ENCODE results near the gene SIKE1. TPM values are rescaled to one million over a fixed set of nuclear protein-coding genes. Genes with fewer than 3 reads are reported as not detected.
"Not testable (repeated sequence)": the region's sequence is repeated elsewhere in the genome, so short reads cannot be mapped to it uniquely, and the experiment has no call there.

Gene SIKE1
- total RNA-seq, 1 donor from 2014 or later, result 40.6 TPM

GRCh38 chr1:114755006-114755931 lies 25.2 kb downstream of the SIKE1 start:
- no peak for DNase-seq (ENCODE audit: low spot score)

GRCh38 chr1:114753702-114754101 lies 26.8 kb downstream of the SIKE1 start:
- DNase-seq (ENCODE audit: low spot score), result not testable (repeated sequence)

- no peak for DNase-seq (ENCODE audit: low spot score)
Observed at GRCh38 chr1:114753143-114753542, 27.3 kb downstream of the SIKE1 start.

- DNase-seq (ENCODE audit: low spot score), result no peak
Observed at GRCh38 chr1:114750780-114751179, 29.7 kb downstream of the SIKE1 start.

- no peak for DNase-seq (ENCODE audit: low spot score)
Observed at GRCh38 chr1:114749835-114750234, 30.6 kb downstream of the SIKE1 start.

DNA sequence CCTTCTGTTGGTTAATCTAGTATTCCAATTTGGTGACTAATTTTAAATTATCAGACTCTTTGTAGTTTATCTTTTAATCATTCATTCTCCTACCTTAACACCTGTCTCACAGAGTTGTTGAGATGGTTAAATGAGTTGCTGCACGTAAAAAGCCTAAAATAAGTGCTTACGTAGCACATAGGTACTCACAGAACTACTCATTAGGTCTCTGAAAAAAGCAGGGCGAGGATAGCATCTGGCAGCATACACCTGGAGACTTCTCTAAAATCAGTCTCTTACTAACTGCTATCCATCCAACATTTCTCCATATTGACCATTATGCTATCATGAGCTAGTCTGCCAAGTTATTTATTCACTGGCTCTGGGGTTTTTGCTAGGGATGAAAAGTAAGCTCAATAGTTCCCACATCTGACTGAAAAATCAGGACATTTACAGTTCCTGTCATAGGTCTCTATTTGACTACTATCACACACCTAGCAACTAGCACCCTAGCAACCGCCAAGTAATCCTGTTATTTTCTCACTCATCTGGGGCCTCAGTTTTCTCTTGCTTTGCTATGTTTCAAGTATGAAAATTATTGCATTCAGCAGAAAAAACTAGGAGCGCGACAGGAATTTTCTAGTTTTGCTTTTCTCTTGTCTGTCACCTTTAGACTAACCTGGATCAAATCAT lies 33.9 kb downstream of the SIKE1 start:
- no peak for DNase-seq (ENCODE audit: low spot score)

GRCh38 chr1:114745291-114745690 lies 35.2 kb downstream of the SIKE1 start:
- no peak for DNase-seq (ENCODE audit: low spot score)

DNA sequence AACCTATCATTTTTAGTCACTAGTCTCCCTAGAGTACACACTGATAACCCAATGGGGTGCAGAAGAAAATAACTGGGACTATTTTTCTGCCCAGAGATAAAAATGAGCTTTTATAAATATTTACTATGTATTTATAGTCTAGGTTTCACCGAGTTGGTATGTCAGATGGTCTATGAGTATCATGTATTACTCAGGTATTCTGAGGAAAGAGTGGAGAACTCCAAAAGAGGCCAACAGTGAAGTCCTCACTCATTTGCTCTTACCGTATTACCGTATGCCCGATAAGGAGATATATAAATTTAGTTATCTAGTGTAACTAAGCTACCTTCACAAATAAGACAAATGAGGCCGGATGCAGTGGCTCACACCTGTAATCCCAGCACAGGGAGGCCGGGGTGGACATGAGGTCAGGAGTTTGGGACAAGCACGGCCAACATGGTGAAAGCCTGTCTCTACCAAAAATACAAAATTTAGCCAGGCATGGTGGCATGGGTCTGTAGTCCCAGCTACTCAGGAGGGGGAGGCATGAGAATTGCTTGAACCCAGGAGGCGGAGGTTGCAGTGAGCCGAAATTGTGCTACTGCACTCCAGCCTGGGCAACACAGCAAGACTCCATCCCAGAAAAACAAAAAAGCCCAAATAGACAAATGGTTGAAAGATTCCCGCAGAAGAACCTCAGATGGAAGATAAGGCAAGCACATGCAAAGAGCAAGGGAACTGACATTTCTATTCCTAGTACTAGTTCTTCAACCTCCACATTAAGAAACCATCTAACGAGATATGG lies 38.3 kb downstream of the SIKE1 start:
- no peak for DNase-seq (ENCODE audit: low spot score)

- no peak for DNase-seq (ENCODE audit: low spot score)
Observed at GRCh38 chr1:114740331-114740730, 40.2 kb downstream of the SIKE1 start.

DNA sequence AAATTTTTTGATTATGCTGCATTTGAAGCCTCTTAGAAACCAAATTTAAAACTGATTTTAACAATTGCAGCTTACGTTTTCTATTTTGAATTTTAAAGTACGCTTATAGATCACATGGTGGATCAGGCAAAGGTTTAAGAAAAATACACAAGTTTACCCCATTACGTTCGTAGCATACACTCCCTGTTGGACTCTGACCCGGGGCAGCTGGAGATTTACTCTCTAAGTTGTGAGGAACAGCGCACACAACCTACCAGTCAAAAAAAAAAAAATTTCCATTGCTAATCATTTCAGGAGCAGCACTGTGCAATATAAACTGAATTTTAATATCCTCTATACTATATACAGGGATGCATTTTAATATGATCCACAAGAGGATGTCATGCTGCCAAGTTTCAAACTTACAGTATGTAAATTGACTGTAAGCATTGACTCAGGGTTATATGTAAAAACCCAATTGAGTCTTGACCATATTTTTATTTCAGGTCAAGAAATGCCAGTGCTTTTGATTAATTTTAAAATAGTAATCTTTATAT lies 43.1 kb downstream of the SIKE1 start:
- no peak for DNase-seq (ENCODE audit: low spot score)

DNA sequence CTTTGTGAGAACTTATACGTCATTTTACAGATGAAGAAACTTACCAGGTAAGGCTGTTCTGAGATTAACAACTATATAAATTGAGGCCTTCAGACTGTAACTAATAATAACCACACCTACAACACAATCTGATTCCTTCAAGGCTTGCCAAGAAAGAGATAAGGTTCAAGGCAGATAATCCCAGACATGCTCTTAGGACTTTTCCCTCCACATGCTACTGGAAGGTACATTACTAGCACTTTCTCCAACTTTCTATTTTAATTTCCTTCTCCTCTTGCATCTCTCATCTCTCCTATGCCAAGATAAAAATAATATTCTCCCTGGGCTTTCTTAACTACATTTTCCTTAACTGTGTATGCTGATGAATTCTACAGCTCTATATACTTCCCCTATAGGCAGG lies 45.0 kb downstream of the SIKE1 start:
- no peak for DNase-seq (ENCODE audit: low spot score)

GRCh38 chr1:114729782-114730181 lies 50.7 kb downstream of the SIKE1 start:
- DNase-seq (ENCODE audit: low spot score), result no peak

DNA sequence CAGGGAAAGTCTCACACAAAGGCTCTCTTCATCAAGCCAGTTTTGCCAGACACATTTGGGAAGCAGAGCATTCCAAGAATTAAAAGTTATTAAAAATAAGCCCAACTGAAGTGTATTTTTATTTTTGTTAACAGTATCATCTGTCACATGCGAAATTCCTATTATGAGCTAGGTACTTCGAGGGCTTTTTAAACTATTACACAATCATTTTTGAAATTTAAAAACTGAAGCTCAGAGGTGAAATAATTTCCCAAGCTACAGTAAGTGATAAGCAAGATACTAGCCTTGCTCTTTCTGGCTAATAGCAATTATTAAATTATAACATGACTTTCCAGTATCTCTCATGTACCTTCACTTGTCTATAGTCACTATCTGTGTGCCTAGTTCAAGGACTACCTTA lies 51.9 kb downstream of the SIKE1 start:
- no peak for DNase-seq (ENCODE audit: low spot score)

DNA sequence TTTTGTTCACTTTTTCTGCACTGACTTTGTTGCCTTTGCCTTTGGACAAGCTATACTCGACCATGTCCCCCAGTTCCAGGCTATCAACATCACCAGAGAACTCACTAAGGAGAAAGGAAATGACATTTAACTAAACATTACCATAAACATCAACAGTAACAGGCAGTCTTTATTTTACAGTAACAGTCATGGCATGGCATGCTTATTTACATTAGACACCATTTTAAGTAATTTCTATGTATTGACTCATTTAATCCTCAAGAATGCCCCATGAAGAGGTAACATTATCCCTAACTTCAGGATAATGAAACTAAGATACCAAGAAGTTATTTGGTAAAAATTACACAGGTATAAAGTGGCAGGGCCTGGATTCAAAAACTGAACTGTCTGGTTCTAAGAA lies 55.3 kb downstream of the SIKE1 start:
- no peak for DNase-seq (ENCODE audit: low spot score)

- no peak for DNase-seq (ENCODE audit: low spot score)
Observed at GRCh38 chr1:114723915-114724314, 56.6 kb downstream of the SIKE1 start.

DNA sequence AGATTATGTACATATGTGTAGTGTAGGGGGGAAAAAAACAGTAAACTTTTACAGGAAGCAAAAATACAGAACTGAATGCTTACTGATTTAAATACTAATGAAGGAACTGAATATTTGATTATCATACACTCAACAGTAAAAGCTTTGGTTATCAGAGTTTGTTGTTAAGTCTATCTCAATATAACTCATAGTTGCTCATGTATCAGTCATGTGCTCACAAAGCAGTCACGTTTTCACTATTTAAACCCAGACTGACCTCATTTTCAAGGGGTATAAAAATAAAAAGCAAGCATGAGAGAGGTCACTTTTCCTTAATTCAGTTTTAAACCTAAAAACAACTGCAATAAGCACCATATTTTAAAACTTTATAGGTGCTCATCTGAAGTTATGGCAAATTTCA lies 57.0 kb downstream of the SIKE1 start:
- DNase-seq (ENCODE audit: low spot score), result no peak

DNA sequence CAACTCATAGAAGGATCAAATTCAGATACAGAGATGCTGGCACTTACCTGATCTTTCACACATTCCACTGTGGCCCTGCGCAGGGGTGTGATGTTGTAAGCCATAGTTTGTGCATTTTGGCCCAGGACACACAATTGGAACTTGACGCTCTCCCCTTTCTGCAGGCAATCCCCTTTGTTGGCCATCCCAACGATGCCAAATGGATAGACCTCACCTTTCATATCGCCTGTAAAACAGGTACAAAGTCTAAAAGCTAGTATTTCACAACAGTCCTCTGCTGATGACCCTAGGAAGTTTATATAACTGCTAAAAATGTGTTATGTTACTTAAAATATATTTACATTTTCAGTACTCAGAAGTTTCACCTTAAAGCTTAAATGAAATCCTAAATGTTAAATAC lies 60.0 kb downstream of the SIKE1 start:
- no peak for DNase-seq (ENCODE audit: low spot score)

Other genes starting within 250 kb of the SIKE1 start
- 46.0 TPM for gene BCAS2, start 199.1 kb downstream of the SIKE1 start, total RNA-seq
- 8.4 TPM for gene DENND2C, start 110.6 kb downstream of the SIKE1 start, total RNA-seq
- 0.86 TPM for gene AMPD1, start 85.1 kb downstream of the SIKE1 start, total RNA-seq
- gene NRAS, start 63.9 kb downstream of the SIKE1 start, total RNA-seq, result 21.7 TPM
- 612 TPM for gene CSDE1, start 22.7 kb downstream of the SIKE1 start, total RNA-seq
- gene SYCP1, start 74.2 kb upstream of the SIKE1 start, total RNA-seq, result not detected
- not detected for gene TSHB, start 249.1 kb upstream of the SIKE1 start, total RNA-seq

All from ureter (tissue), 1 donor.